TTC549 (cell line): ENCODE data around the gene ANKRD13B.

ENCODE experiments used
- FAIRE-seq: peaks from 2 replicates; lab custom pipeline; 2012; peaks lifted over from hg19 to GRCh38; lab: Jason Lieb, UNC

ANKRD13B gene

GRCh38 chr17:29595943-29596774 lies 3.2 kb downstream of the ANKRD13B start:
- no peak for FAIRE-seq

- FAIRE-seq = no peak
These were observed 3.9 kb downstream of the ANKRD13B start for GRCh38 chr17:29596811-29597210.

- no peak for FAIRE-seq
These were observed 4.6 kb downstream of the ANKRD13B start for GRCh38 chr17:29597361-29598172.

- FAIRE-seq = no peak
These were observed 10.3 kb downstream of the ANKRD13B start for GRCh38 chr17:29603109-29603674.

- FAIRE-seq = no peak
These were observed 14.7 kb downstream of the ANKRD13B start for GRCh38 chr17:29607557-29608195.

- no peak for FAIRE-seq
These were observed 16.1 kb downstream of the ANKRD13B start for GRCh38 chr17:29608986-29609385.

GRCh38 chr17:29610395-29610794 lies 17.5 kb downstream of the ANKRD13B start:
- FAIRE-seq = no peak

GRCh38 chr17:29611351-29612093 lies 18.6 kb downstream of the ANKRD13B start:
- no peak for FAIRE-seq

- FAIRE-seq = no peak
These were observed 19.1 kb downstream of the ANKRD13B start for GRCh38 chr17:29612094-29612403.

- no peak for FAIRE-seq
These were observed 19.7 kb downstream of the ANKRD13B start for GRCh38 chr17:29612404-29613280.

- FAIRE-seq = no peak
These were observed 20.5 kb downstream of the ANKRD13B start for GRCh38 chr17:29613352-29613837.

- FAIRE-seq = no peak
These were observed 20.9 kb downstream of the ANKRD13B start for GRCh38 chr17:29613856-29614255.

- FAIRE-seq = no peak
These were observed 21.6 kb downstream of the ANKRD13B start for GRCh38 chr17:29614349-29615047.

GRCh38 chr17:29615048-29615385 lies 22.1 kb downstream of the ANKRD13B start:
- FAIRE-seq = no peak

- no peak for FAIRE-seq
These were observed 22.8 kb downstream of the ANKRD13B start for GRCh38 chr17:29615492-29616299.

- FAIRE-seq = no peak
These were observed 23.5 kb downstream of the ANKRD13B start for GRCh38 chr17:29616300-29617048.

GRCh38 chr17:29617125-29617480 lies 24.2 kb downstream of the ANKRD13B start:
- FAIRE-seq = no peak

- no peak for FAIRE-seq
These were observed 24.7 kb downstream of the ANKRD13B start for GRCh38 chr17:29617481-29618271.
